HepG2 (cell line): Measurements from ENCODE around the gene ATG2A. TPM values are rescaled to one million over a fixed set of nuclear protein-coding genes. Genes with fewer than 3 reads are reported as not detected.

Experiments used
- ATF1 ChIP-seq: IDR thresholded peaks from 2 replicates; pipeline ENCODE4 v1.6.1; 2016; ENCODE audit warnings: mild to moderate bottlenecking, control low read depth
- DPF2 ChIP-seq: sonication (generic); formaldehyde crosslinking; IDR thresholded peaks from 2 replicates; pipeline ENCODE4 v1.4.0; 2020; ENCODE audit warnings: mild to moderate bottlenecking, low read depth, missing genetic modification reagents, borderline replicate concordance
- FOXK2 ChIP-seq: fragments of 450-650 bp; IDR thresholded peaks from 2 replicates; pipeline ENCODE4 v1.6.1; 2016
- KLF12 ChIP-seq: sonication (generic); formaldehyde crosslinking; IDR thresholded peaks from 2 replicates; pipeline ENCODE4 v1.4.0; 2020; ENCODE audit warnings: missing genetic modification reagents, borderline replicate concordance
- KLF6 ChIP-seq: IDR thresholded peaks from 2 replicates; pipeline ENCODE4 v1.8.0; 2016; ENCODE audit warnings: missing biosample characterization, missing genetic modification reagents
- NFRKB ChIP-seq: fragments of 450-650 bp; IDR thresholded peaks from 2 replicates; pipeline ENCODE4 v1.6.1; 2017
- PITX1 ChIP-seq: sonication (generic); formaldehyde crosslinking; IDR thresholded peaks from 2 replicates; pipeline ENCODE4 v1.5.1; 2020; ENCODE audit warnings: mild to moderate bottlenecking, missing genetic modification reagents
- SIX4 ChIP-seq: sonication (generic); formaldehyde crosslinking; IDR thresholded peaks from 2 replicates; pipeline ENCODE4 v1.4.0; 2020; ENCODE audit warnings: missing genetic modification reagents
- SMAD3 ChIP-seq: sonication (generic); formaldehyde crosslinking; IDR thresholded peaks from 2 replicates; pipeline ENCODE4 v1.4.0; 2020; ENCODE audit warnings: missing genetic modification reagents
- ZNF24 ChIP-seq: fragments of 450-650 bp; IDR thresholded peaks from 2 replicates; pipeline ENCODE4 v1.6.1; 2017; ENCODE audit warnings: antibody characterized with exemption, mild to moderate bottlenecking
- ZNF549 ChIP-seq: sonication (generic); formaldehyde crosslinking; IDR thresholded peaks from 2 replicates; pipeline ENCODE4 v1.5.0; 2020; ENCODE audit warnings: missing genetic modification reagents
- ZNF747 ChIP-seq: sonication (generic); formaldehyde crosslinking; IDR thresholded peaks from 2 replicates; pipeline ENCODE4 v1.8.1; 2023; ENCODE audit warnings: missing genetic modification reagents, mild to moderate bottlenecking, borderline replicate concordance
- polyA plus RNA-seq, 8 experiments: library from polyadenylated mRNA; depleted of rRNA in 3 of 8; stranded (reverse) in 7 of 8; unstranded in 1 of 8; fragments of >200 nt; fragmentation: Illumina TruSeq in 4 of 8; extraction: Trizol in 4 of 8; gene quantifications; 2 replicates each; pipeline versions ENCODE4 v1.2.1 to v1.2.3, GENCODE V29; 2011 to 2016; ENCODE audit warnings: low read depth in 4 of 8, missing spikeins in 1 of 8, mixed read lengths in 1 of 8; ENCODE audit not compliant: insufficient read depth in 1 of 8
- total RNA-seq, 5 experiments: library from RNA; depleted of rRNA; stranded (reverse); fragments of >200 nt; fragmentation: Illumina TruSeq; extraction: Trizol; gene quantifications; 2 replicates each; pipeline ENCODE4 v1.2.3, GENCODE V29; 2016; ENCODE audit warnings: low read depth in 1 of 5
- TF ChIP-seq, protein P1 (sequence below): sonication (generic); formaldehyde crosslinking; IDR thresholded peaks from 2 replicates; pipeline ENCODE4 v1.4.0; 2020; ENCODE audit warnings: missing genetic modification reagents, borderline replicate concordance
- TF ChIP-seq, protein P2 (sequence below): IDR thresholded peaks from 2 replicates; pipeline ENCODE4 v1.6.1; 2016; ENCODE audit warnings: low read depth, borderline replicate concordance
- TF ChIP-seq, protein P3 (sequence below): fragments of 450-650 bp; IDR thresholded peaks from 2 replicates; pipeline ENCODE4 v1.6.1; 2016
- TF ChIP-seq, protein P4 (sequence below): sonication (generic); formaldehyde crosslinking; IDR thresholded peaks from 2 replicates; pipeline ENCODE4 v1.5.0; 2020; ENCODE audit warnings: mild to moderate bottlenecking, missing genetic modification reagents
- TF ChIP-seq, protein P5 (sequence below): sonication (generic); formaldehyde crosslinking; IDR thresholded peaks from 2 replicates; pipeline ENCODE4 v1.4.0; 2020; ENCODE audit warnings: missing genetic modification reagents
- TF ChIP-seq, protein P6 (sequence below): sonication (generic); formaldehyde crosslinking; IDR thresholded peaks from 2 replicates; pipeline ENCODE4 v1.5.1; 2020; ENCODE audit warnings: mild to moderate bottlenecking, missing genetic modification reagents, borderline replicate concordance
- TF ChIP-seq, protein P7 (sequence below): sonication (generic); formaldehyde crosslinking; IDR thresholded peaks from 2 replicates; pipeline ENCODE4 v1.5.0; 2020; ENCODE audit warnings: mild to moderate bottlenecking, low read depth, missing genetic modification reagents, borderline replicate concordance

The ATG2A gene
- total and polyA plus RNA-seq, 2 of the 13 experiments (the other 11 are each of a cell fraction or from before 2014, with no cell fraction given) = 6.7 to 8.0 TPM

DNA sequence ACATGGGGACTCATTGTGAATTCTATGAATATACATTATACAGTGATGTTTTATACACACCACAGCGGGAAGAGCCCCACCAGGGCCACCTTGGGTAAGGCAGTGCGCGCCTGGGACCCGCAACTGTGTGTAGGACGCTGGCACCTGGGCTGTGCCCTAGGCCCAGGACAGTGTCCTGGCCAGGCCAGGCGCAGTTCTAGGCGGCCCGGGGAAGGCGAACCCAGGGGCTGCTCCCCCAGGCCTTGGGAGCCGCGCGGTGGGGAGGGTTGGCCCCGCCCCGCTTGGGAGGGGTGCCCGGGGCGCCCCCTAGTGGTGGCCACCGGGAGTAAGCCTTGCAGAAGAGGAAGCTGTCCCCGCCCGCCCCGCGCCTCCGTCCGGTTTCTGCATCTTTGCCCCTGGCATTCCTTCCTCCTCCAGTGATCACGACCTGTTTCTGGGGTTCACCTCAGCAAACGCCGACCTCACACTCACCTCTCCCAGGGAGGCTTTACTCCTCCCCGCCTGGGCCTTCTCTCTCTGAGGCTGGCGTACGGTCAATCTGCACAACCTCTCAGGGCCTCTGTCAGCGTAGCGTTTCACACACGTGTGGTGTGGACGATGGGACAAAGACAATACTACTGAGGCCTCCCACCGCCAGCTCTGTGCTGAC is 29.1 kb downstream of the ATG2A start (continued):
- TF ChIP-seq, protein P1, sequence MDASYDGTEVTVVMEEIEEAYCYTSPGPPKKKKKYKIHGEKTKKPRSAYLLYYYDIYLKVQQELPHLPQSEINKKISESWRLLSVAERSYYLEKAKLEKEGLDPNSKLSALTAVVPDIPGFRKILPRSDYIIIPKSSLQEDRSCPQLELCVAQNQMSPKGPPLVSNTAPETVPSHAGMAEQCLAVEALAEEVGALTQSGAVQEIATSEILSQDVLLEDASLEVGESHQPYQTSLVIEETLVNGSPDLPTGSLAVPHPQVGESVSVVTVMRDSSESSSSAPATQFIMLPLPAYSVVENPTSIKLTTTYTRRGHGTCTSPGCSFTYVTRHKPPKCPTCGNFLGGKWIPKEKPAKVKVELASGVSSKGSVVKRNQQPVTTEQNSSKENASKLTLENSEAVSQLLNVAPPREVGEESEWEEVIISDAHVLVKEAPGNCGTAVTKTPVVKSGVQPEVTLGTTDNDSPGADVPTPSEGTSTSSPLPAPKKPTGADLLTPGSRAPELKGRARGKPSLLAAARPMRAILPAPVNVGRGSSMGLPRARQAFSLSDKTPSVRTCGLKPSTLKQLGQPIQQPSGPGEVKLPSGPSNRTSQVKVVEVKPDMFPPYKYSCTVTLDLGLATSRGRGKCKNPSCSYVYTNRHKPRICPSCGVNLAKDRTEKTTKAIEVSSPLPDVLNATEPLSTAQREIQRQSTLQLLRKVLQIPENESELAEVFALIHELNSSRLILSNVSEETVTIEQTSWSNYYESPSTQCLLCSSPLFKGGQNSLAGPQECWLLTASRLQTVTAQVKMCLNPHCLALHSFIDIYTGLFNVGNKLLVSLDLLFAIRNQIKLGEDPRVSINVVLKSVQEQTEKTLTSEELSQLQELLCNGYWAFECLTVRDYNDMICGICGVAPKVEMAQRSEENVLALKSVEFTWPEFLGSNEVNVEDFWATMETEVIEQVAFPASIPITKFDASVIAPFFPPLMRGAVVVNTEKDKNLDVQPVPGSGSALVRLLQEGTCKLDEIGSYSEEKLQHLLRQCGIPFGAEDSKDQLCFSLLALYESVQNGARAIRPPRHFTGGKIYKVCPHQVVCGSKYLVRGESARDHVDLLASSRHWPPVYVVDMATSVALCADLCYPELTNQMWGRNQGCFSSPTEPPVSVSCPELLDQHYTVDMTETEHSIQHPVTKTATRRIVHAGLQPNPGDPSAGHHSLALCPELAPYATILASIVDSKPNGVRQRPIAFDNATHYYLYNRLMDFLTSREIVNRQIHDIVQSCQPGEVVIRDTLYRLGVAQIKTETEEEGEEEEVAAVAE (CRISPR knock-in tag) = no peak; the same call in 1 of the 2 replicates
- TF ChIP-seq, protein P2, sequence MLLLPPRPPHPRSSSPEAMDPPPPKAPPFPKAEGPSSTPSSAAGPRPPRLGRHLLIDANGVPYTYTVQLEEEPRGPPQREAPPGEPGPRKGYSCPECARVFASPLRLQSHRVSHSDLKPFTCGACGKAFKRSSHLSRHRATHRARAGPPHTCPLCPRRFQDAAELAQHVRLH = peak; percentile 64
- TF ChIP-seq NFRKB (no peak), SIX4 (CRISPR knock-in tag) (no peak; the same call in 1 of the 2 replicates), DPF2 (CRISPR knock-in tag) (no peak), KLF12 (CRISPR knock-in tag) (peak; percentile 90; the same call in 1 of the 2 replicates), PITX1 (CRISPR knock-in tag) (no peak), ZNF24 (no peak), ATF1 (no peak), ZNF747 (CRISPR knock-in tag) (no peak), ZNF549 (no peak), SMAD3 (CRISPR knock-in tag) (no peak), FOXK2 (no peak), KLF6 (CRISPR knock-in tag) (no peak)
- TF ChIP-seq, protein P3, sequence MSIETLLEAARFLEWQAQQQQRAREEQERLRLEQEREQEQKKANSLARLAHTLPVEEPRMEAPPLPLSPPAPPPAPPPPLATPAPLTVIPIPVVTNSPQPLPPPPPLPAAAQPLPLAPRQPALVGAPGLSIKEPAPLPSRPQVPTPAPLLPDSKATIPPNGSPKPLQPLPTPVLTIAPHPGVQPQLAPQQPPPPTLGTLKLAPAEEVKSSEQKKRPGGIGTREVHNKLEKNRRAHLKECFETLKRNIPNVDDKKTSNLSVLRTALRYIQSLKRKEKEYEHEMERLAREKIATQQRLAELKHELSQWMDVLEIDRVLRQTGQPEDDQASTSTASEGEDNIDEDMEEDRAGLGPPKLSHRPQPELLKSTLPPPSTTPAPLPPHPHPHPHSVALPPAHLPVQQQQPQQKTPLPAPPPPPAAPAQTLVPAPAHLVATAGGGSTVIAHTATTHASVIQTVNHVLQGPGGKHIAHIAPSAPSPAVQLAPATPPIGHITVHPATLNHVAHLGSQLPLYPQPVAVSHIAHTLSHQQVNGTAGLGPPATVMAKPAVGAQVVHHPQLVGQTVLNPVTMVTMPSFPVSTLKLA = no peak
- TF ChIP-seq, protein P4, sequence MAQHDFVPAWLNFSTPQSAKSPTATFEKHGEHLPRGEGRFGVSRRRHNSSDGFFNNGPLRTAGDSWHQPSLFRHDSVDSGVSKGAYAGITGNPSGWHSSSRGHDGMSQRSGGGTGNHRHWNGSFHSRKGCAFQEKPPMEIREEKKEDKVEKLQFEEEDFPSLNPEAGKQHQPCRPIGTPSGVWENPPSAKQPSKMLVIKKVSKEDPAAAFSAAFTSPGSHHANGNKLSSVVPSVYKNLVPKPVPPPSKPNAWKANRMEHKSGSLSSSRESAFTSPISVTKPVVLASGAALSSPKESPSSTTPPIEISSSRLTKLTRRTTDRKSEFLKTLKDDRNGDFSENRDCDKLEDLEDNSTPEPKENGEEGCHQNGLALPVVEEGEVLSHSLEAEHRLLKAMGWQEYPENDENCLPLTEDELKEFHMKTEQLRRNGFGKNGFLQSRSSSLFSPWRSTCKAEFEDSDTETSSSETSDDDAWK (CRISPR knock-in tag) = no peak
- TF ChIP-seq, protein P5, sequence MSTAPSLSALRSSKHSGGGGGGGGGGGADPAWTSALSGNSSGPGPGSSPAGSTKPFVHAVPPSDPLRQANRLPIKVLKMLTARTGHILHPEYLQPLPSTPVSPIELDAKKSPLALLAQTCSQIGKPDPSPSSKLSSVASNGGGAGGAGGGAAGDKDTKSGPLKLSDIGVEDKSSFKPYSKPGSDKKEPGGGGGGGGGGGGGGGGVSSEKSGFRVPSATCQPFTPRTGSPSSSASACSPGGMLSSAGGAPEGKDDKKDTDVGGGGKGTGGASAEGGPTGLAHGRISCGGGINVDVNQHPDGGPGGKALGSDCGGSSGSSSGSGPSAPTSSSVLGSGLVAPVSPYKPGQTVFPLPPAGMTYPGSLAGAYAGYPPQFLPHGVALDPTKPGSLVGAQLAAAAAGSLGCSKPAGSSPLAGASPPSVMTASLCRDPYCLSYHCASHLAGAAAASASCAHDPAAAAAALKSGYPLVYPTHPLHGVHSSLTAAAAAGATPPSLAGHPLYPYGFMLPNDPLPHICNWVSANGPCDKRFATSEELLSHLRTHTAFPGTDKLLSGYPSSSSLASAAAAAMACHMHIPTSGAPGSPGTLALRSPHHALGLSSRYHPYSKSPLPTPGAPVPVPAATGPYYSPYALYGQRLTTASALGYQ = peak; percentile 59; the same call in 1 of the 2 replicates
- TF ChIP-seq, protein P6, sequence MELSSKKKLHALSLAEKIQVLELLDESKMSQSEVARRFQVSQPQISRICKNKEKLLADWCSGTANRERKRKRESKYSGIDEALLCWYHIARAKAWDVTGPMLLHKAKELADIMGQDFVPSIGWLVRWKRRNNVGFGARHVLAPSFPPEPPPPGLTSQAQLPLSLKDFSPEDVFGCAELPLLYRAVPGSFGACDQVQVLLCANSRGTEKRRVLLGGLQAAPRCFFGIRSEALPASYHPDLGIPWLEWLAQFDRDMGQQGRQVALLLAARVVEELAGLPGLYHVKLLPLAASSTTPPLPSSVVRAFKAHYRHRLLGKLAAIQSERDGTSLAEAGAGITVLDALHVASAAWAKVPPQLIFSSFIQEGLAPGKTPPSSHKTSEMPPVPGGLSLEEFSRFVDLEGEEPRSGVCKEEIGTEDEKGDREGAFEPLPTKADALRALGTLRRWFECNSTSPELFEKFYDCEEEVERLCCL = no peak
- TF ChIP-seq, protein P7, sequence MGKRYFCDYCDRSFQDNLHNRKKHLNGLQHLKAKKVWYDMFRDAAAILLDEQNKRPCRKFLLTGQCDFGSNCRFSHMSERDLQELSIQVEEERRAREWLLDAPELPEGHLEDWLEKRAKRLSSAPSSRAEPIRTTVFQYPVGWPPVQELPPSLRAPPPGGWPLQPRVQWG (CRISPR knock-in tag) = no peak
